Measurements from ENCODE around the gene PRLR.

DNA sequence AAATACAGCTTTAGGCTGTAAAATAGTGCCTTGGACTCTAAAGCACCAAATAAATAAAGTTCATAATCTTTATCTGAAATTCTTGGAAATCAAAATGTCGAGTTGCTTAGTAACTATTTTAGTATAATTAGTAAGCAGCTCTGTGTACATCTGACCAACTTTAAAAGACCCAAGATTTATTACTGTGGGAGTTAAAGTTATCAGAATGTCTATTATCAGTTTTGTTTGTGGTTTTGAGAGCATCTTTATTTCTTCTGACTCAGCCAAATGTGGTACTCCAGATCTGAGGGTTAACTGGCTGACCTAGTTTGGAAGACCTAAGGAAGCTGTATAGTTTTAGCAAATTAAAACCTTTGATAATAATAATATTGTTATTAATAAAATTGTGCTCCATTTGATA lies 81.2 kb downstream of the PRLR start:
- TF ChIP-seq, protein P1, sequence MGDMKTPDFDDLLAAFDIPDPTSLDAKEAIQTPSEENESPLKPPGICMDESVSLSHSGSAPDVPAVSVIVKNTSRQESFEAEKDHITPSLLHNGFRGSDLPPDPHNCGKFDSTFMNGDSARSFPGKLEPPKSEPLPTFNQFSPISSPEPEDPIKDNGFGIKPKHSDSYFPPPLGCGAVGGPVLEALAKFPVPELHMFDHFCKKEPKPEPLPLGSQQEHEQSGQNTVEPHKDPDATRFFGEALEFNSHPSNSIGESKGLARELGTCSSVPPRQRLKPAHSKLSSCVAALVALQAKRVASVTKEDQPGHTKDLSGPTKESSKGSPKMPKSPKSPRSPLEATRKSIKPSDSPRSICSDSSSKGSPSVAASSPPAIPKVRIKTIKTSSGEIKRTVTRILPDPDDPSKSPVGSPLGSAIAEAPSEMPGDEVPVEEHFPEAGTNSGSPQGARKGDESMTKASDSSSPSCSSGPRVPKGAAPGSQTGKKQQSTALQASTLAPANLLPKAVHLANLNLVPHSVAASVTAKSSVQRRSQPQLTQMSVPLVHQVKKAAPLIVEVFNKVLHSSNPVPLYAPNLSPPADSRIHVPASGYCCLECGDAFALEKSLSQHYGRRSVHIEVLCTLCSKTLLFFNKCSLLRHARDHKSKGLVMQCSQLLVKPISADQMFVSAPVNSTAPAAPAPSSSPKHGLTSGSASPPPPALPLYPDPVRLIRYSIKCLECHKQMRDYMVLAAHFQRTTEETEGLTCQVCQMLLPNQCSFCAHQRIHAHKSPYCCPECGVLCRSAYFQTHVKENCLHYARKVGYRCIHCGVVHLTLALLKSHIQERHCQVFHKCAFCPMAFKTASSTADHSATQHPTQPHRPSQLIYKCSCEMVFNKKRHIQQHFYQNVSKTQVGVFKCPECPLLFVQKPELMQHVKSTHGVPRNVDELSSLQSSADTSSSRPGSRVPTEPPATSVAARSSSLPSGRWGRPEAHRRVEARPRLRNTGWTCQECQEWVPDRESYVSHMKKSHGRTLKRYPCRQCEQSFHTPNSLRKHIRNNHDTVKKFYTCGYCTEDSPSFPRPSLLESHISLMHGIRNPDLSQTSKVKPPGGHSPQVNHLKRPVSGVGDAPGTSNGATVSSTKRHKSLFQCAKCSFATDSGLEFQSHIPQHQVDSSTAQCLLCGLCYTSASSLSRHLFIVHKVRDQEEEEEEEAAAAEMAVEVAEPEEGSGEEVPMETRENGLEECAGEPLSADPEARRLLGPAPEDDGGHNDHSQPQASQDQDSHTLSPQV (IDR thresholded peaks at IDR 0.05) = no peak
- TF ChIP-seq LARP7 (IDR thresholded peaks at IDR 0.05) (no peak), NR2C2 (CRISPR knock-in tag; IDR thresholded peaks at IDR 0.05) (no peak), NR2C2 (tag; IDR thresholded peaks at IDR 0.05) (no peak), SIX5 (IDR thresholded peaks at IDR 0.05; ENCODE audit: borderline replicate concordance in 1 of 2, insufficient read depth in 1 of 2, low read depth in 1 of 2, low read length in 2 of 2) (no peak)
- TF ChIP-seq, protein P2, sequence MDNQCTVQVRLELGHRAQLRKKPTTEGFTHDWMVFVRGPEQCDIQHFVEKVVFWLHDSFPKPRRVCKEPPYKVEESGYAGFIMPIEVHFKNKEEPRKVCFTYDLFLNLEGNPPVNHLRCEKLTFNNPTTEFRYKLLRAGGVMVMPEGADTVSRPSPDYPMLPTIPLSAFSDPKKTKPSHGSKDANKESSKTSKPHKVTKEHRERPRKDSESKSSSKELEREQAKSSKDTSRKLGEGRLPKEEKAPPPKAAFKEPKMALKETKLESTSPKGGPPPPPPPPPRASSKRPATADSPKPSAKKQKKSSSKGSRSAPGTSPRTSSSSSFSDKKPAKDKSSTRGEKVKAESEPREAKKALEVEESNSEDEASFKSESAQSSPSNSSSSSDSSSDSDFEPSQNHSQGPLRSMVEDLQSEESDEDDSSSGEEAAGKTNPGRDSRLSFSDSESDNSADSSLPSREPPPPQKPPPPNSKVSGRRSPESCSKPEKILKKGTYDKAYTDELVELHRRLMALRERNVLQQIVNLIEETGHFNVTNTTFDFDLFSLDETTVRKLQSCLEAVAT (IDR thresholded peaks at IDR 0.05) = no peak
- TF ChIP-seq, protein P3, sequence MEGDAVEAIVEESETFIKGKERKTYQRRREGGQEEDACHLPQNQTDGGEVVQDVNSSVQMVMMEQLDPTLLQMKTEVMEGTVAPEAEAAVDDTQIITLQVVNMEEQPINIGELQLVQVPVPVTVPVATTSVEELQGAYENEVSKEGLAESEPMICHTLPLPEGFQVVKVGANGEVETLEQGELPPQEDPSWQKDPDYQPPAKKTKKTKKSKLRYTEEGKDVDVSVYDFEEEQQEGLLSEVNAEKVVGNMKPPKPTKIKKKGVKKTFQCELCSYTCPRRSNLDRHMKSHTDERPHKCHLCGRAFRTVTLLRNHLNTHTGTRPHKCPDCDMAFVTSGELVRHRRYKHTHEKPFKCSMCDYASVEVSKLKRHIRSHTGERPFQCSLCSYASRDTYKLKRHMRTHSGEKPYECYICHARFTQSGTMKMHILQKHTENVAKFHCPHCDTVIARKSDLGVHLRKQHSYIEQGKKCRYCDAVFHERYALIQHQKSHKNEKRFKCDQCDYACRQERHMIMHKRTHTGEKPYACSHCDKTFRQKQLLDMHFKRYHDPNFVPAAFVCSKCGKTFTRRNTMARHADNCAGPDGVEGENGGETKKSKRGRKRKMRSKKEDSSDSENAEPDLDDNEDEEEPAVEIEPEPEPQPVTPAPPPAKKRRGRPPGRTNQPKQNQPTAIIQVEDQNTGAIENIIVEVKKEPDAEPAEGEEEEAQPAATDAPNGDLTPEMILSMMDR (IDR thresholded peaks at IDR 0.05 in 2 of 3, conservative IDR thresholded peaks at IDR 0.05 in 1 of 3; ENCODE audit: insufficient read depth in 2 of 3, low read depth in 1 of 3, low read length in 3 of 3) = no peak

Measured in K562 (cell line).